Mesothelial cell of epicardium (in vitro differentiated cells): ENCODE data around the gene IL1R1. TPM values are rescaled to one million over a fixed set of nuclear protein-coding genes. Genes with fewer than 3 reads are reported as not detected.

Experiments used
- DNase-seq, 2 experiments: peaks; one replicate each; pipeline ENCODE4 v3.0.0; 2021; ENCODE audit warnings: low spot score in 2 of 2; ENCODE audit not compliant: unreplicated experiment in 2 of 2
- H3K27ac Mint-ChIP-seq: 2 replicates; pipeline ENCODE4 v1.8.0; 2021; ENCODE audit warnings: mixed read lengths
- H3K27me3 Mint-ChIP-seq: 2 replicates; pipeline ENCODE4 v1.8.0; 2021; ENCODE audit warnings: low read depth, mixed read lengths
- H3K36me3 Mint-ChIP-seq: 2 replicates; pipeline ENCODE4 v1.8.0; 2021; ENCODE audit warnings: mixed read lengths
- H3K4me1 Mint-ChIP-seq: 2 replicates; pipeline ENCODE4 v1.8.0; 2021; ENCODE audit warnings: mixed read lengths
- H3K4me3 Mint-ChIP-seq: 2 replicates; pipeline ENCODE4 v1.8.0; 2021; ENCODE audit warnings: mild to moderate bottlenecking, moderate library complexity, mixed read lengths
- H3K9me3 Mint-ChIP-seq: 2 replicates; pipeline ENCODE4 v1.8.0; 2021; ENCODE audit warnings: mixed read lengths
- CTCF ChIP-seq: fragments of 200-600 bp; sonication (generic); IDR thresholded peaks from one replicate; pipeline ENCODE4 v1.5.0; 2021; ENCODE audit warnings: antibody characterized with exemption; ENCODE audit not compliant: unreplicated experiment
- total RNA-seq: library from RNA; stranded (reverse); gene quantifications from 3 replicates; pipeline ENCODE4 v1.2.1, GENCODE V29; 2021

Gene IL1R1
- total RNA-seq, 1 donor from 2014 or later, result 13.3 TPM

GRCh38 chr2:102126660-102127059 lies 15.9 kb upstream of the IL1R1 start:
- H3K4me3 Mint-ChIP-seq, result no peak overlapping the region
- H3K27me3 Mint-ChIP-seq, result no peaks in the 10 kb centered on the region
- peaks cover 5% of the 10 kb centered on the region for H3K36me3 Mint-ChIP-seq
- DNase-seq, result no peak
- TF ChIP-seq CTCF, result no peak
- no peak overlapping the region for H3K27ac Mint-ChIP-seq
- H3K4me1 Mint-ChIP-seq, result peaks cover 12% of the 10 kb centered on the region
- peaks cover 12% of the 10 kb centered on the region for H3K9me3 Mint-ChIP-seq

- peaks cover 3% of the 10 kb centered on the region for H3K4me1 Mint-ChIP-seq
Measured at GRCh38 chr2:102129082-102129481, 13.5 kb upstream of the IL1R1 start.

GRCh38 chr2:102129951-102130646 lies 12.4 kb upstream of the IL1R1 start:
- Mint-ChIP-seq H3K4me1 (peaks cover 5% of the 10 kb centered on the region), H3K27me3 (no peaks in the 10 kb centered on the region), H3K9me3 (peaks cover 27% of the 10 kb centered on the region), H3K36me3 (peaks cover 5% of the 10 kb centered on the region), H3K4me3 (no peak overlapping the region), H3K27ac (no peak overlapping the region)
- TF ChIP-seq CTCF, result no peak
- no peak for DNase-seq

More at GRCh38 chr2:102129082-102129481, 13.5 kb upstream of the IL1R1 start:
- no peak for DNase-seq
- Mint-ChIP-seq H3K27me3 (no peaks in the 10 kb centered on the region), H3K27ac (no peak overlapping the region), H3K36me3 (peaks cover 5% of the 10 kb centered on the region), H3K9me3 (peaks cover 27% of the 10 kb centered on the region), H3K4me3 (no peak overlapping the region)
- TF ChIP-seq CTCF, result no peak

- Mint-ChIP-seq H3K4me3 (no peak overlapping the region), H3K27me3 (no peaks in the 10 kb centered on the region), H3K27ac (no peak overlapping the region), H3K4me1 (peaks cover 5% of the 10 kb centered on the region), H3K36me3 (peaks cover 5% of the 10 kb centered on the region), H3K9me3 (peaks cover 27% of the 10 kb centered on the region)
- TF ChIP-seq CTCF, result no peak
- DNase-seq, result no peak
Measured at GRCh38 chr2:102130647-102130991, 11.9 kb upstream of the IL1R1 start.

GRCh38 chr2:102131564-102131963 lies 11.0 kb upstream of the IL1R1 start:
- DNase-seq, result no peak
- H3K27ac Mint-ChIP-seq, result no peak overlapping the region
- H3K9me3 Mint-ChIP-seq, result peaks cover 27% of the 10 kb centered on the region
- H3K27me3 Mint-ChIP-seq, result no peaks in the 10 kb centered on the region
- TF ChIP-seq CTCF, result no peak
- H3K4me3 Mint-ChIP-seq, result no peak overlapping the region
- peaks cover 5% of the 10 kb centered on the region for H3K4me1 Mint-ChIP-seq
- H3K36me3 Mint-ChIP-seq, result peaks cover 5% of the 10 kb centered on the region
